A549 (cell line): Measurements from ENCODE around the gene MCRIP1.

Experiments
- BHLHE40 ChIP-seq: IDR thresholded peaks from 2 replicates; pipeline ENCODE4 v1.6.1; 2012; ENCODE audit warnings: low read depth, low read length, inconsistent platforms
- CTCF ChIP-seq: fragments of >200 bp; sonication (Bioruptor Twin); formaldehyde crosslinking; IDR thresholded peaks from 3 replicates; pipeline ENCODE4 v1.5.1; 2016
- EHMT2 ChIP-seq: fragments of 200-600 bp; sonication (generic); IDR thresholded peaks from 2 replicates; pipeline ENCODE4 v1.6.1; 2016; ENCODE audit warnings: antibody characterized with exemption, low read depth, mild to moderate bottlenecking, moderate library complexity
- FOSL2 ChIP-seq, 2 experiments: fragments of 450-650 bp in 1 of 2; fragments of >200 bp in 1 of 2; sonication (Bioruptor Twin) in 1 of 2; formaldehyde crosslinking; IDR thresholded peaks; 2 replicates each; pipeline versions ENCODE4 v1.5.0 to v1.6.1; 2016 to 2020; ENCODE audit warnings: mild to moderate bottlenecking in 1 of 2, moderate library complexity in 1 of 2
- HDAC2 ChIP-seq: fragments of 200-600 bp; sonication (generic); IDR thresholded peaks from 2 replicates; pipeline ENCODE4 v1.6.1; 2016
- JUN ChIP-seq, 2 experiments: fragments of >200 bp; sonication (Bioruptor Twin); formaldehyde crosslinking; IDR thresholded peaks; 2 replicates in 1 of 2; 3 replicates in 1 of 2; pipeline ENCODE4 v1.6.1; 2016 to 2017
- PHF8 ChIP-seq: fragments of 200-600 bp; sonication (generic); IDR thresholded peaks from 2 replicates; pipeline ENCODE4 v1.6.1; 2016; ENCODE audit warnings: low read depth, mild to moderate bottlenecking, antibody characterized with exemption, moderate library complexity, borderline replicate concordance
- SMC3 ChIP-seq: fragments of >200 bp; sonication (Bioruptor Twin); formaldehyde crosslinking; IDR thresholded peaks from 3 replicates; pipeline ENCODE4 v1.6.1; 2018; ENCODE audit warnings: inconsistent platforms
- ZFP36 ChIP-seq: fragments of 450-650 bp; IDR thresholded peaks from 2 replicates; pipeline ENCODE4 v1.6.1; 2014; ENCODE audit warnings: borderline replicate concordance; ENCODE audit not compliant: partially characterized antibody
- TF ChIP-seq, protein P1 (sequence below): IDR thresholded peaks from 2 replicates; pipeline ENCODE4 v1.6.1; 2012
- TF ChIP-seq, protein P2 (sequence below): fragments of 200-600 bp; sonication (generic); IDR thresholded peaks from 2 replicates; pipeline ENCODE4 v1.6.1; 2016; ENCODE audit warnings: antibody characterized with exemption, mild to moderate bottlenecking, moderate library complexity

DNA sequence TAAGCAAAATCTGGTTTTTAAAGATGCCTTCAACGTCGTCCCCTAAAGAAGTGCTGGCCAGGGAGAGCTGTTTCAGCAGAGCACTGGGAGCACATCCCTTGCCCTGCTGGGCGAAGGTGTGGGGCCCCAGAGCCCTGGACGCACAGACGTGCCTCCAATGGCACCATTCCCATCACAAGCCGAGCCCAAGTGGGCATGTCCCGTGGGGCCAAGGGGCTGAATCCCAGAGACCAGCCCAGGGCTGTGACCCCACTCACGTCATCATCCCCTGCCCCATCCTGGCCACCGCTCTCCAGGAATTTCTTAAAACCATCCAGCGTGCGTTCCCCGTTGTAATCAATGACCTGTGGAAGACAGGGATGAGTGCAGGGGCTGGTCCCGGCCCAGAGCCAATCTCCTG, 11.8 kb upstream of the MCRIP1 start:
- TF ChIP-seq, protein P1, sequence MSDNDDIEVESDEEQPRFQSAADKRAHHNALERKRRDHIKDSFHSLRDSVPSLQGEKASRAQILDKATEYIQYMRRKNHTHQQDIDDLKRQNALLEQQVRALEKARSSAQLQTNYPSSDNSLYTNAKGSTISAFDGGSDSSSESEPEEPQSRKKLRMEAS, result no peak
- no peak for TF ChIP-seq FOSL2 (IDR thresholded peaks at IDR 0.05)
- TF ChIP-seq FOSL2 (CRISPR knock-in tag; IDR thresholded peaks at IDR 0.05), result no peak
- TF ChIP-seq CTCF, result no peak
- no peak for TF ChIP-seq ZFP36
- no peak for TF ChIP-seq EHMT2
- no peak for TF ChIP-seq BHLHE40
- TF ChIP-seq HDAC2, result no peak
- no peak for TF ChIP-seq PHF8
- no peak for TF ChIP-seq JUN (IDR thresholded peaks at IDR 0.05)
- TF ChIP-seq, protein P2, sequence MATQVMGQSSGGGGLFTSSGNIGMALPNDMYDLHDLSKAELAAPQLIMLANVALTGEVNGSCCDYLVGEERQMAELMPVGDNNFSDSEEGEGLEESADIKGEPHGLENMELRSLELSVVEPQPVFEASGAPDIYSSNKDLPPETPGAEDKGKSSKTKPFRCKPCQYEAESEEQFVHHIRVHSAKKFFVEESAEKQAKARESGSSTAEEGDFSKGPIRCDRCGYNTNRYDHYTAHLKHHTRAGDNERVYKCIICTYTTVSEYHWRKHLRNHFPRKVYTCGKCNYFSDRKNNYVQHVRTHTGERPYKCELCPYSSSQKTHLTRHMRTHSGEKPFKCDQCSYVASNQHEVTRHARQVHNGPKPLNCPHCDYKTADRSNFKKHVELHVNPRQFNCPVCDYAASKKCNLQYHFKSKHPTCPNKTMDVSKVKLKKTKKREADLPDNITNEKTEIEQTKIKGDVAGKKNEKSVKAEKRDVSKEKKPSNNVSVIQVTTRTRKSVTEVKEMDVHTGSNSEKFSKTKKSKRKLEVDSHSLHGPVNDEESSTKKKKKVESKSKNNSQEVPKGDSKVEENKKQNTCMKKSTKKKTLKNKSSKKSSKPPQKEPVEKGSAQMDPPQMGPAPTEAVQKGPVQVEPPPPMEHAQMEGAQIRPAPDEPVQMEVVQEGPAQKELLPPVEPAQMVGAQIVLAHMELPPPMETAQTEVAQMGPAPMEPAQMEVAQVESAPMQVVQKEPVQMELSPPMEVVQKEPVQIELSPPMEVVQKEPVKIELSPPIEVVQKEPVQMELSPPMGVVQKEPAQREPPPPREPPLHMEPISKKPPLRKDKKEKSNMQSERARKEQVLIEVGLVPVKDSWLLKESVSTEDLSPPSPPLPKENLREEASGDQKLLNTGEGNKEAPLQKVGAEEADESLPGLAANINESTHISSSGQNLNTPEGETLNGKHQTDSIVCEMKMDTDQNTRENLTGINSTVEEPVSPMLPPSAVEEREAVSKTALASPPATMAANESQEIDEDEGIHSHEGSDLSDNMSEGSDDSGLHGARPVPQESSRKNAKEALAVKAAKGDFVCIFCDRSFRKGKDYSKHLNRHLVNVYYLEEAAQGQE, result no peak
- TF ChIP-seq SMC3, result no peak
